ENCODE measurements around the gene RAD51B.

GRCh38 chr14:68327231-68327630 is 507.7 kb downstream of the RAD51B start:
- no peak for TF ChIP-seq ZNF670 (tag by site-specific recombination; IDR thresholded peaks at IDR 0.05; ENCODE audit: low read depth)
- no peak for TF ChIP-seq ZBTB48 (tag by site-specific recombination; IDR thresholded peaks at IDR 0.05)
- TF ChIP-seq ZNF561 (tag by site-specific recombination; IDR thresholded peaks at IDR 0.05; ENCODE audit: borderline replicate concordance): no peak
- no peak for TF ChIP-seq ZNF521 (tag by site-specific recombination; IDR thresholded peaks at IDR 0.05)
- TF ChIP-seq ZNF121 (tag by site-specific recombination; IDR thresholded peaks at IDR 0.05): no peak
- no peak for TF ChIP-seq SP2 (tag by site-specific recombination; IDR thresholded peaks at IDR 0.05)
- TF ChIP-seq ZNF404 (tag by site-specific recombination; IDR thresholded peaks at IDR 0.05): no peak
- no peak for TF ChIP-seq OVOL3 (tag by site-specific recombination; IDR thresholded peaks at IDR 0.05)
- no peak for TF ChIP-seq CTCF (tag by site-specific recombination; IDR thresholded peaks at IDR 0.05)

All from HEK293 (cell line).